GM23338 (cell line): ENCODE measurements around the gene CPLX1. TPM values are rescaled to one million over a fixed set of nuclear protein-coding genes. Genes with fewer than 3 reads are reported as not detected.

ENCODE experiments used
- ATAC-seq: fragments of 200-7000 bp; cut with Tn5 transposase; 3 replicates; pipeline ENCODE4 v1.9.1; 2020
- DNase-seq: peaks from one replicate; pipeline ENCODE4 v3.0.0-alpha.2; 2015; ENCODE audit warnings: low spot score
- H2AFZ ChIP-seq: fragments of 200-600 bp; sonication (generic); 2 replicates; pipeline ENCODE4 v1.8.0; 2016; ENCODE audit warnings: antibody characterized with exemption, mild to moderate bottlenecking, moderate library complexity
- H3F3A ChIP-seq: fragments of 200-600 bp; sonication (generic); replicated peaks from 2 replicates; pipeline ENCODE4 v1.8.0; 2017; ENCODE audit warnings: antibody characterized with exemption, mixed run types, low read depth
- H3K27ac ChIP-seq: fragments of 200-600 bp; sonication (generic); 2 replicates; pipeline ENCODE4 v1.6.1; 2016; ENCODE audit warnings: low read depth
- H3K27me3 ChIP-seq: fragments of 200-600 bp; sonication (generic); 2 replicates; pipeline ENCODE4 v1.8.0; 2016; ENCODE audit warnings: mild to moderate bottlenecking, mixed run types, moderate library complexity; ENCODE audit not compliant: insufficient read depth
- H3K36me3 ChIP-seq: fragments of 200-600 bp; sonication (generic); 2 replicates; pipeline ENCODE4 v1.8.0; 2016; ENCODE audit warnings: mild to moderate bottlenecking; ENCODE audit not compliant: insufficient read depth
- H3K4me1 ChIP-seq: fragments of 200-600 bp; sonication (generic); 2 replicates; pipeline ENCODE4 v1.8.0; 2016; ENCODE audit warnings: mild to moderate bottlenecking, moderate library complexity; ENCODE audit not compliant: insufficient read depth
- H3K4me2 ChIP-seq: fragments of 200-600 bp; sonication (generic); 2 replicates; pipeline ENCODE4 v1.7.1; 2017; ENCODE audit warnings: mixed run types
- H3K4me3 ChIP-seq: fragments of 200-600 bp; sonication (generic); 2 replicates; pipeline ENCODE4 v1.6.1; 2016; ENCODE audit warnings: mixed run types
- H3K79me2 ChIP-seq: fragments of 200-600 bp; sonication (generic); replicated peaks from 2 replicates; pipeline ENCODE4 v1.8.0; 2017; ENCODE audit warnings: mild to moderate bottlenecking; ENCODE audit not compliant: insufficient read depth
- H3K9me2 ChIP-seq: fragments of 200-600 bp; sonication (generic); 2 replicates; pipeline ENCODE4 v1.8.0; 2017; ENCODE audit not compliant: insufficient read depth
- H4K20me1 ChIP-seq: fragments of 200-600 bp; sonication (generic); replicated peaks from 2 replicates; pipeline ENCODE4 v1.8.0; 2017; ENCODE audit warnings: mild to moderate bottlenecking; ENCODE audit not compliant: insufficient read depth
- H3K27ac Mint-ChIP-seq: 2 replicates; pipeline ENCODE4 v1.8.0; 2020; ENCODE audit warnings: inconsistent platforms, mild to moderate bottlenecking, moderate library complexity, mixed read lengths
- H3K27me3 Mint-ChIP-seq: 3 replicates; pipeline ENCODE4 v1.8.0; 2022; ENCODE audit warnings: low read depth, mild to moderate bottlenecking, moderate library complexity, mixed read lengths, inconsistent platforms; ENCODE audit not compliant: insufficient read depth, poor library complexity
- H3K36me3 Mint-ChIP-seq: 3 replicates; pipeline ENCODE4 v1.8.0; 2021; ENCODE audit warnings: low read depth, mild to moderate bottlenecking, inconsistent platforms, moderate library complexity, mixed read lengths
- H3K4me1 Mint-ChIP-seq: 3 replicates; pipeline ENCODE4 v1.8.0; 2020; ENCODE audit warnings: mild to moderate bottlenecking, inconsistent platforms, mixed read lengths
- H3K4me3 Mint-ChIP-seq: 3 replicates; pipeline ENCODE4 v1.8.0; 2021; ENCODE audit warnings: moderate library complexity, mild to moderate bottlenecking, inconsistent platforms, mixed read lengths
- H3K9me3 Mint-ChIP-seq: 3 replicates; pipeline ENCODE4 v1.8.0; 2020; ENCODE audit warnings: moderate library complexity, mild to moderate bottlenecking, inconsistent platforms, mixed read lengths
- EZH2 ChIP-seq: fragments of 200-600 bp; sonication (generic); IDR thresholded peaks from one replicate; pipeline ENCODE4 v1.8.0; 2017; ENCODE audit warnings: antibody characterized with exemption, mild to moderate bottlenecking, low read depth; ENCODE audit not compliant: unreplicated experiment
- EZH2phosphoT487 ChIP-seq: fragments of 200-600 bp; sonication (generic); IDR thresholded peaks from one replicate; pipeline ENCODE4 v1.8.1; 2018; ENCODE audit warnings: antibody characterized with exemption; ENCODE audit not compliant: unreplicated experiment
- JUNB ChIP-seq: IDR thresholded peaks from one replicate; pipeline ENCODE4 v1.6.1; 2016; ENCODE audit warnings: antibody characterized with exemption; ENCODE audit not compliant: unreplicated experiment
- NANOG ChIP-seq: IDR thresholded peaks from 2 replicates; pipeline ENCODE4 v1.6.1; 2016; ENCODE audit warnings: antibody characterized with exemption, borderline replicate concordance
- POLR2AphosphoS5 ChIP-seq: IDR thresholded peaks from 2 replicates; pipeline ENCODE4 v1.6.1; 2016; ENCODE audit warnings: antibody characterized with exemption, low read depth
- STAT1 ChIP-seq: IDR thresholded peaks from one replicate; pipeline ENCODE4 v1.6.1; 2016; ENCODE audit warnings: antibody characterized with exemption; ENCODE audit not compliant: unreplicated experiment
- ZNF114 ChIP-seq: fragments of 250-450 bp; sonication (Bioruptor Pico); IDR thresholded peaks from 2 replicates; pipeline ENCODE4 v1.5.0; 2020; ENCODE audit warnings: mild to moderate bottlenecking, moderate library complexity
- ZNF331 ChIP-seq: fragments of 250-450 bp; sonication (Bioruptor Pico); IDR thresholded peaks from 2 replicates; pipeline ENCODE4 v1.5.0; 2020; ENCODE audit warnings: low read depth, mild to moderate bottlenecking, moderate library complexity
- polyA plus RNA-seq: library from polyadenylated mRNA; unstranded; fragments of >200 nt; fragmentation: Nextera tagmentation; extraction: Ambion mirVana; gene quantifications from 2 replicates; pipeline ENCODE4 v1.2.1, GENCODE V29; 2016
- total RNA-seq: library from RNA; depleted of rRNA; stranded (reverse); fragments of >200 nt; shearing (Covaris generic); gene quantifications from 2 replicates; pipeline ENCODE4 v1.2.3, GENCODE V29; 2014
- TF ChIP-seq, protein P1 (sequence below): IDR thresholded peaks from 2 replicates; pipeline ENCODE4 v1.6.1; 2016; ENCODE audit warnings: antibody characterized with exemption
- TF ChIP-seq, protein P2 (sequence below), 2 experiments: fragments of 200-600 bp in 1 of 2; sonication (generic) in 1 of 2; conservative IDR thresholded peaks; 2 replicates each; pipeline versions ENCODE4 v1.5.1 to v1.6.1; 2016 to 2017; ENCODE audit warnings: antibody characterized with exemption in 2 of 2, low read depth in 2 of 2, mild to moderate bottlenecking in 2 of 2, moderate library complexity in 1 of 2
- TF ChIP-seq, protein P3 (sequence below): IDR thresholded peaks from one replicate; pipeline ENCODE4 v1.6.1; 2018; ENCODE audit warnings: antibody characterized with exemption; ENCODE audit not compliant: unreplicated experiment

CPLX1 gene
- total and polyA plus RNA-seq, 2 experiments from 2014 or later, result 0.86 to 0.97 TPM

DNA sequence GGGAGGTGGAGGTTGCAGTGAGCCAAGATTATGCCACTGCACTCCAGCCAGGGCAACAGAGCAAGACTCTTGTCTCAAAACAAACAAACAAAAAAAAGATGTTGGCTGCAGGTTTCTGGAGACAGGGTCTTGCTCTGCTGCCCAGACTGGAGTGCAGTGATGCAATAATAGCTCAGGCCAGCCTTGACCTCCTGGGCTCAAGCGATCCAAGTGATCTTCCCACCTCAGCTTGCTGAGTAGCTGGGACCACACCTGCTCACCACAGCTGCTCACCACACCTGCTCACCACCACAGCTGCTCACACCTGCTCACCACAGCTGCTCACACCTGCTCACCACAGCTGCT, 29.9 kb upstream of the CPLX1 start (continued):
- TF ChIP-seq, protein P1, sequence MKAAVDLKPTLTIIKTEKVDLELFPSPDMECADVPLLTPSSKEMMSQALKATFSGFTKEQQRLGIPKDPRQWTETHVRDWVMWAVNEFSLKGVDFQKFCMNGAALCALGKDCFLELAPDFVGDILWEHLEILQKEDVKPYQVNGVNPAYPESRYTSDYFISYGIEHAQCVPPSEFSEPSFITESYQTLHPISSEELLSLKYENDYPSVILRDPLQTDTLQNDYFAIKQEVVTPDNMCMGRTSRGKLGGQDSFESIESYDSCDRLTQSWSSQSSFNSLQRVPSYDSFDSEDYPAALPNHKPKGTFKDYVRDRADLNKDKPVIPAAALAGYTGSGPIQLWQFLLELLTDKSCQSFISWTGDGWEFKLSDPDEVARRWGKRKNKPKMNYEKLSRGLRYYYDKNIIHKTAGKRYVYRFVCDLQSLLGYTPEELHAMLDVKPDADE, result no peak
- TF ChIP-seq, protein P2, sequence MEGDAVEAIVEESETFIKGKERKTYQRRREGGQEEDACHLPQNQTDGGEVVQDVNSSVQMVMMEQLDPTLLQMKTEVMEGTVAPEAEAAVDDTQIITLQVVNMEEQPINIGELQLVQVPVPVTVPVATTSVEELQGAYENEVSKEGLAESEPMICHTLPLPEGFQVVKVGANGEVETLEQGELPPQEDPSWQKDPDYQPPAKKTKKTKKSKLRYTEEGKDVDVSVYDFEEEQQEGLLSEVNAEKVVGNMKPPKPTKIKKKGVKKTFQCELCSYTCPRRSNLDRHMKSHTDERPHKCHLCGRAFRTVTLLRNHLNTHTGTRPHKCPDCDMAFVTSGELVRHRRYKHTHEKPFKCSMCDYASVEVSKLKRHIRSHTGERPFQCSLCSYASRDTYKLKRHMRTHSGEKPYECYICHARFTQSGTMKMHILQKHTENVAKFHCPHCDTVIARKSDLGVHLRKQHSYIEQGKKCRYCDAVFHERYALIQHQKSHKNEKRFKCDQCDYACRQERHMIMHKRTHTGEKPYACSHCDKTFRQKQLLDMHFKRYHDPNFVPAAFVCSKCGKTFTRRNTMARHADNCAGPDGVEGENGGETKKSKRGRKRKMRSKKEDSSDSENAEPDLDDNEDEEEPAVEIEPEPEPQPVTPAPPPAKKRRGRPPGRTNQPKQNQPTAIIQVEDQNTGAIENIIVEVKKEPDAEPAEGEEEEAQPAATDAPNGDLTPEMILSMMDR (conservative IDR thresholded peaks at IDR 0.05; ENCODE audit: low read depth in 2 of 2), result no peak
- TF ChIP-seq EZH2phosphoT487, result no peak
- no peak for TF ChIP-seq JUNB

DNA sequence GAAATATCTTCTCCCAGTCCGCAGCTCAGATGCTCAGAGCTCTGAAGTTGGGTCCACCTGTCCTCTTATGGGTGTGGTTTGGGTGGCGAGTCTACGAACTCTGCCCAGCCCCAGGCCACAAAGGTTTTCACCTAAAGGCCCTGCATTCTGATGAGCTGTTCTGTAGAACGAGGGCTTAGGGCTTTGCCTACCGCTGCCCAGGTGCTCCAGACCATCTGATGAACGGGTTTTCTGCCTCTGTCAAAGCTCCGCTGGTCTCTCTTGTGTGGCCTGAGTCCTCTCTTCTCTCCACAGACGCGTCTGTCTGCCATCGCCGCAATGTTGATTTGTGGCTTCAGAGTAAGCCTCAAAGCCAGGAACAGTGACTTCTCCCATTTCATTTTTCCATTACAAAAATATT, 28.4 kb upstream of the CPLX1 start:
- no peak for ATAC-seq
- H3K9me2 ChIP-seq, result no peaks in the 10 kb centered on the region
- Mint-ChIP-seq H3K27me3 (peaks cover 5% of the 10 kb centered on the region), H3K36me3 (peaks cover 27% of the 10 kb centered on the region), H3K27ac (no peak overlapping the region), H3K4me3 (no peak overlapping the region), H3K9me3 (peaks cover 3% of the 10 kb centered on the region; the same call in 1 of the 3 replicates), H3K4me1 (no peaks in the 10 kb centered on the region)
- no peaks in the 10 kb centered on the region for H4K20me1 ChIP-seq
- H3K4me1 ChIP-seq, result no peaks in the 10 kb centered on the region
- no peak overlapping the region for H2AFZ ChIP-seq
- H3K4me3 ChIP-seq, result no peak overlapping the region
- no peaks in the 10 kb centered on the region for H3K79me2 ChIP-seq
- no peak overlapping the region for H3K4me2 ChIP-seq
- DNase-seq, result no peak
- H3K27ac ChIP-seq, result no peak overlapping the region
- 0 out of 2 replicates have a peak, but pooled peaks cover 5% of the 10 kb centered on the region for H3K36me3 ChIP-seq
- no peaks in the 10 kb centered on the region for H3F3A ChIP-seq
- no peaks in the 10 kb centered on the region for H3K27me3 ChIP-seq
- TF ChIP-seq EZH2phosphoT487 (no peak), ZNF331 (CRISPR knock-in tag) (no peak), NANOG (no peak), JUNB (no peak), POLR2AphosphoS5 (no peak), EZH2 (no peak), STAT1 (no peak), ZNF114 (CRISPR knock-in tag) (no peak)
- TF ChIP-seq, protein P3, sequence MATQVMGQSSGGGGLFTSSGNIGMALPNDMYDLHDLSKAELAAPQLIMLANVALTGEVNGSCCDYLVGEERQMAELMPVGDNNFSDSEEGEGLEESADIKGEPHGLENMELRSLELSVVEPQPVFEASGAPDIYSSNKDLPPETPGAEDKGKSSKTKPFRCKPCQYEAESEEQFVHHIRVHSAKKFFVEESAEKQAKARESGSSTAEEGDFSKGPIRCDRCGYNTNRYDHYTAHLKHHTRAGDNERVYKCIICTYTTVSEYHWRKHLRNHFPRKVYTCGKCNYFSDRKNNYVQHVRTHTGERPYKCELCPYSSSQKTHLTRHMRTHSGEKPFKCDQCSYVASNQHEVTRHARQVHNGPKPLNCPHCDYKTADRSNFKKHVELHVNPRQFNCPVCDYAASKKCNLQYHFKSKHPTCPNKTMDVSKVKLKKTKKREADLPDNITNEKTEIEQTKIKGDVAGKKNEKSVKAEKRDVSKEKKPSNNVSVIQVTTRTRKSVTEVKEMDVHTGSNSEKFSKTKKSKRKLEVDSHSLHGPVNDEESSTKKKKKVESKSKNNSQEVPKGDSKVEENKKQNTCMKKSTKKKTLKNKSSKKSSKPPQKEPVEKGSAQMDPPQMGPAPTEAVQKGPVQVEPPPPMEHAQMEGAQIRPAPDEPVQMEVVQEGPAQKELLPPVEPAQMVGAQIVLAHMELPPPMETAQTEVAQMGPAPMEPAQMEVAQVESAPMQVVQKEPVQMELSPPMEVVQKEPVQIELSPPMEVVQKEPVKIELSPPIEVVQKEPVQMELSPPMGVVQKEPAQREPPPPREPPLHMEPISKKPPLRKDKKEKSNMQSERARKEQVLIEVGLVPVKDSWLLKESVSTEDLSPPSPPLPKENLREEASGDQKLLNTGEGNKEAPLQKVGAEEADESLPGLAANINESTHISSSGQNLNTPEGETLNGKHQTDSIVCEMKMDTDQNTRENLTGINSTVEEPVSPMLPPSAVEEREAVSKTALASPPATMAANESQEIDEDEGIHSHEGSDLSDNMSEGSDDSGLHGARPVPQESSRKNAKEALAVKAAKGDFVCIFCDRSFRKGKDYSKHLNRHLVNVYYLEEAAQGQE, result no peak
- TF ChIP-seq, protein P2 (conservative IDR thresholded peaks at IDR 0.05; ENCODE audit: low read depth in 2 of 2), result no peak
- TF ChIP-seq, protein P1, result no peak
